GM12874 (cell line): Measurements from ENCODE around the gene PLA2G4D.

Experiments used
- TF ChIP-seq, protein P1 (sequence below): IDR thresholded peaks from 2 replicates; pipeline ENCODE4 v1.5.1; 2011; ENCODE audit warnings: low read depth, mild to moderate bottlenecking, control low read depth, low read length, moderate library complexity; ENCODE audit not compliant: insufficient read depth

The PLA2G4D gene

DNA sequence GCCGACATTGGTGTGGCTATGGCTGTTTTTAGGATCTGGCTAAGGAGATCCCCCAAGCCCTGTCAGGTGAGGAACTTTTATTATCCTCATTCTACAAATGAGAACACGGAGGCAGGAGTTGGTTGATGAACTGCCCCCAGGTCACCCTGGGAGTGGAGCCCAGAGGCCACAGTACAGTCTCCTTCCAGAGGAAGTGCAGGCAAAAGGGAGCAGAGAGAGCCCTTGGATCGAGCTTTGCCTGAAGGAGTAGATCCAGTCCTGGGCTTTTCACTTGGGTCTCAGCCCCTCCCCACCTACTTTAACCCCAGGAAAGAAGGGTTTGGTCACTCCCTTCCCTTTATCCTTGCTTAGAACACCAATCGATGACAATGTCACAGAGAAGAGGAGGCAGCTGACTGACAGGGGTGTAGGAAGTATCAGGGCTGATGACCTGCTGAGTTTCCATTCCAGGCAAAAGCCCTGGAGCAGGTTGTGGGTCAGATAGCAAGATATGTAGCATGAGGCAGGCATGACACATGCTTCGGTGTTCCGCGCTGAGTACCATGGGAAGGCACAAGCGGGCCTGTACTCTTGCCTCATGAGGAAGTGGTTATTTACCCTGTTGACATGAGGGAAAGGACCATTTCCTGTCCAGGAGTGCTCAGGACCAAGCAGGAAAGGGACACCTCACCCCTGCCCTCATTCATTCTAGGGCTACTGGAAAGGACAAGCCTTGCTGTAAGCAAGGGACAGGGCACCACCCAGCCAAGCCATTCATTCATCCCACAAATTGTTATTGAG, 5.8 kb upstream of the PLA2G4D start:
- TF ChIP-seq, protein P1, sequence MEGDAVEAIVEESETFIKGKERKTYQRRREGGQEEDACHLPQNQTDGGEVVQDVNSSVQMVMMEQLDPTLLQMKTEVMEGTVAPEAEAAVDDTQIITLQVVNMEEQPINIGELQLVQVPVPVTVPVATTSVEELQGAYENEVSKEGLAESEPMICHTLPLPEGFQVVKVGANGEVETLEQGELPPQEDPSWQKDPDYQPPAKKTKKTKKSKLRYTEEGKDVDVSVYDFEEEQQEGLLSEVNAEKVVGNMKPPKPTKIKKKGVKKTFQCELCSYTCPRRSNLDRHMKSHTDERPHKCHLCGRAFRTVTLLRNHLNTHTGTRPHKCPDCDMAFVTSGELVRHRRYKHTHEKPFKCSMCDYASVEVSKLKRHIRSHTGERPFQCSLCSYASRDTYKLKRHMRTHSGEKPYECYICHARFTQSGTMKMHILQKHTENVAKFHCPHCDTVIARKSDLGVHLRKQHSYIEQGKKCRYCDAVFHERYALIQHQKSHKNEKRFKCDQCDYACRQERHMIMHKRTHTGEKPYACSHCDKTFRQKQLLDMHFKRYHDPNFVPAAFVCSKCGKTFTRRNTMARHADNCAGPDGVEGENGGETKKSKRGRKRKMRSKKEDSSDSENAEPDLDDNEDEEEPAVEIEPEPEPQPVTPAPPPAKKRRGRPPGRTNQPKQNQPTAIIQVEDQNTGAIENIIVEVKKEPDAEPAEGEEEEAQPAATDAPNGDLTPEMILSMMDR: no peak

- TF ChIP-seq, protein P1: no peak
Observed at GRCh38 chr15:42097018-42097417, 2.7 kb upstream of the PLA2G4D start.

- TF ChIP-seq, protein P1: no peak
Observed at GRCh38 chr15:42093966-42094365, 396 bp downstream of the PLA2G4D start.

DNA sequence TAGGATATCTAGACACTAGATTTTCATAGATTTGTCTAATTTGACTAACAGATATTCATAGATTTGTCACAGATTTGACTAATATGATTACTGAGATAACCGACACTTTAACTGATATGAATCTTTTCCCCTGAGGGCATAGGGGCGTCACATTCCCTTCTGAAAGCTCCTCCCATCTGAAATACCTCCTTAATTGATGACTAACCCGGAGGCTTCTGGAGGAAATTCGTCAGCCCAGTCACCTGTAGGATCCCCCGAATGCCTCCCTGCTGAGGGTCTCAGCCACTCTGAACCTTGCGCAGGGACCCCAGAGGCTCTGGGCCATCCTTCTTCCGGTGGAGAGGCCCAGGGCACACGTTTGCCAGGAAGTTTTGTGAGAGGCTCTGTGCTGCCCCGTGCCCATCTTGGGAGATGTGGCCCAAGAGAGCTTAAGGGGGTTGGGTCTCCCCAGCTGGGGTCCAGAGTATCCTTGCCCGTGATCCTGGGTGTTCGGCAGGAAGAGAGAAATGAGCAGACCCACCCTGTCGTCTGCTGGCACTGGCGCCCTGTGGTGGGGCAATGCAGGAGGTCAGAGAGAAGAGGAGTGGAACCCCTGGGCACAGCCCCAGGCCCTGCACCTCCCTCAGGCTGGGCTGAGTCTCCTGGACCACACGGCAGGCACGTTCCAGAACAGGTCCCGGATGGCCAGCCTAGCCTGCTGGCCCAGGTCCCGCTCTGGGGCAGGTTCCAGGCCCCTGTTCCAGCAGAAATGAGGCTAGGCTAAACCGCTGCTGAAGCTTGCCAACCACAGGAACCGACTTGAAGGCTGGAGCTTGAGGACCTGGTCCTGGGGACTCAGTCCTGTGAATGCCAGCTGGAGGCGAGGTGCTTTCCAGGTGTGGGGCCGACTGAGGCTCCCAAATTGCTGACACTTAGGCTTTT, 1.7 kb downstream of the PLA2G4D start:
- TF ChIP-seq, protein P1: no peak

- TF ChIP-seq, protein P1: no peak
Observed at GRCh38 chr15:42090781-42091180, 3.6 kb downstream of the PLA2G4D start.

- TF ChIP-seq, protein P1: no peak
Observed at GRCh38 chr15:42090370-42090769, 4.0 kb downstream of the PLA2G4D start.

GRCh38 chr15:42089942-42090341, 4.4 kb downstream of the PLA2G4D start:
- TF ChIP-seq, protein P1: no peak
